Eye (tissue), 1 donor: Measurements from ENCODE around the gene TEDC1.
A peak's percentile ranks its signal among the peaks of the same experiment; 100 is the strongest.

Experiments
- DNase-seq: peaks from one replicate; pipeline ENCODE4 v3.0.0-alpha.2; 2015

The TEDC1 gene

DNA sequence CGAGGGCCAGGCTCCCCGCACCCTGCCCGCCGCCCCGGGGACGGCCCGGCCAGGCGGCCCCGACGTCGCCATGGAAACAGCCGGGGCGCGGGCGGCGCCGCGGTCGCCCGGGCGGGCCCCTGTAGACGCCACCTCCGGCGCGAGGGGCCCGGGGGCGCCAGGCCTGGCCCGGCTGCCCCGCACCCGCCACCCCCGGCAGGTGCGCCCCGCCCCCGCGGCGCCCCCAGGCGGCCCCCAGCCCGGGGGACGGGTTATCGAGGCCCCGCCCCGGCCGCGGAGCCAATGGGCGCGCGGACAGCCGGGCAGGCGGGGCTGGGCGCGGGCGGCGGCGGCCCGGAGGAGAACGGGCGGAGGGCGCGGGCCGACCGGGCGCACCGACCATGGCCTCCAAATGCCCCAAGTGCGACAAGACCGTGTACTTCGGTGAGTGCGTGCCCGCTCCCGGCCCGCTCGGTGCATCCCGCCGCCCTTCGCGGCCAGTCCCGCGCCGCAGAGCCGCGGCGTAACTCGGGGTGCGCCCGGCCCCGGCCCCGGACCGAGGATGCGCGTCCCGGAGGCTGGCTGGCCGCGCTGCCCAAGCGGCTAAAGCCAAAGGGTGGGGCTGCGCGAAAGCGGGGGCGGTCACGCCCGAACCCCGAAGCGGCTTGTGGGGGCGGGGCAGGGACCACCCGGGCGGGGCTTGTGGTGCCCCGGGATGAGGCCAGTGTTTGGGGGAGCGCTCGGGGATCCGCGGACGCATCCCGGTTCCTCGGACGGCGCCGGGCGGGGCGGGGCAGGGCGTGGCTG is 16.4 kb upstream of the TEDC1 start, which contains the start of gene CRIP2:
TSS of gene CRIP2 (plus strand) at position 339 of the 786 bp plus-strand sequence. CDS start at position 381, 42 bp downstream.
- DNase-seq, result peak; percentile 78

DNA sequence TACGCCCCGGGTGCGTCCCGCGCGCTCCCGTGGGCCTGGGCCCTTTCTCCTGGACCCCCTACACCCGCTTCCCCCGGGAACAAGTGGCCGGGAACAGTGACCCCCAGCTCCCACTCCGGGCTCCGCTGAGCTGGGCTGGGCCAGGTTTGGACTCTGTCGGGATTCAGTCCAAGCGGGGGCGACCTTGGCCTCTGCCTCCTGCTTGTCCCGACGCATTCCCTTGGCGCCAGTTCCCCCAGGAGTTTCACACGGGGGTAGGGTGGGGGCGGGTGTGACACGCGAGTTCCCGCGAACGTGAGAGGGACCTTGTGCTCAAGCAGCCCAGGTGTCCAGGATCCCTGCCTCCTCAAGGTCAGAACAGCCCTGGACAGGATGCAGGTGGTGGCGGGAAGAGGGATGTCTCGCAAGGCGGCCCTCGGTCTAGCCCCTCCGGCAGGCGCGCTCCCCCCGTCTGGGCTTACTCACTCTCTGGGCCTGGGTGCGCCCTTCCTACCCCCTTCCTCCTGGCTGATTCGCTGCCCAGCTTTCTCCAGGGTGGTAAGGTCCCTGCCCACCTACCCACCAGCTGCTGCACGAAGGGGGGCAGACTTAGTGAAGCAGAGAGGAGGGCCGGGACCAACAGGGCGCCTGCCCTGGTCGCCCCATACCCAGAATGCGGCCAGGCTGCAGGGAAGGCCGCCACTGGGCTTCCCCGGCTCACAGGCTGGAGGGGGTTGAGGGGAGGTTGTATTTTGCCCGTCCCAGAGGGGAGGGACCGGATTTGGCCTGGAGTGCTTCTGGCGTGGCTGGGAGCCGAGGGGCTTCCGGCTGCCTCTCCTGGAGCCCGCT is 15.6 kb upstream of the TEDC1 start:
- peak; percentile 53 for DNase-seq

DNA sequence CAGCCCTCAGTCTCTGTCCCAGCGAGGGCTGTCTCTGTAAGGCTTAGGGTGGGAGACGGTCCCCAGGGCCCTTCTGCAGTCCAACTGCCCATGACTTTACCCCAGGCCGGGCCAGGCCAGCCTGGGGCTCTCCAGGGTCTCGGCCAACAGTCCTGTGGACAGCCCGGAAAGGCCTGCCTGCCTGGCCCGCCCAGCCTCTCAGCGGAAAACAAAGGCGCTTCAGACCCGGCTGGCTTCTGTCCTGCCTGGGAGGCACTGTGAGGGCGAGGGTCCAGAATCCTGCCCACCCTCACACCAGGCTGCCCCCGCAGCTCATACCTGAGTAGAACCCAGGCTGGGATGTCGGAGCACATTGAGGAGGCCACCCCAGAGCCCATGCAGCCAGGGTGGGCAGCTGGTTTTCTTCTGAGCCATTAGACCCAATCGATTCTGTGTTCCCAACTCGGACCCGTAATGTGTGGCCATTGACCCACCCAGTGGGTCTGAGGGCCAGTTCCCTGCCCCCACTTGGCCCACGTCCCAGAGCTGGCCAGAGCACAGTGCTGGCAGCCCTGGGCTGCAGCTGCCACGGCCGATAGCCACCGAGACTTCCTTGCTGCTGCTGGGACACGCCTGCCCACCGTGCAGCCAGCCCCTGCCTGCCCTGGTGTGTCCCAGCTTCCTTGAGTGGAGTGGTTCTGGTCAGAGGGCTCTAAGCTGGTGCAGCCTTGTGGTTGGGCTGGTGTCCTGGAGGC is 14.8 kb upstream of the TEDC1 start:
- peak; percentile 54 for DNase-seq

DNA sequence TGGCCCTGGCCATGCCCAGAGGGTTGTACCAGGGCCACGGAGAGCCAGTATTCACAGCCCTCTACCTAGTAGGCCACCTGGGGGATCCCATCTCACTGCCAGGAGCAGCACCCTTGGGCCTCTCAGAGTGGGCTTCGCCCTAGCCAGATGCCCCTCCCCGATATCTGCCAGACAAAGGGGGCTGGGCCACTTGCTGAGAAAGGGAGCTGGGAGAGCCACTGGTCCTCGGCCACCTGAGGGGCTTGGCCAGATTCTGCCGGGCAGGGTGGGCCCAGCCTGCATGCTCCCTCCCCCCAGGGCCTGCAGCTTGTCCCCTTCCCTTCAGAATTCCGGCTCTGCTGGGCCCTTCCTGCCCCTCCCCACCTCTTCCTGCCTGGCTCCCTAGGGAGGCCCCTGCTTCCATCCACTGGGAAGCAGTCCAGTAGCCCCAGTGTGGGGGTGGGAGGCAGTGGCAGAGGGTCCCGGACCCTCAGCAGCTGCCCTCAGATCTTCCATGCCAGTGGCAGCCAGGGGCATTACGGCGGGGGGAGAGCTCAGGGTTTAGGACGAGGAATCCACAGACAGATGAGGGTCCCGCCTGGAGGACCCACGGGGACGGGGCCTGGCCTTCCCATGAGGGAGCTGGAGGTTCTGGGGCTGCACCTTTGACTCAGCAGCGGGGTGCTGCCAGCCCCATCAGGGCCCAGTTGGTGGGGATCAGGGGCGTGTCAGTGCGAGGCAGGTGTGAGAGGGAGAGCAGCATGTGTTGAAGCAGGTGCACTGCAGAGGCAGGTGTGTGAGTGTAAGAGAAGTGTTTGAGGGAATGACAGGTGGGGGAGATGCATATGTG is 14.0 kb upstream of the TEDC1 start:
- no peak for DNase-seq

DNA sequence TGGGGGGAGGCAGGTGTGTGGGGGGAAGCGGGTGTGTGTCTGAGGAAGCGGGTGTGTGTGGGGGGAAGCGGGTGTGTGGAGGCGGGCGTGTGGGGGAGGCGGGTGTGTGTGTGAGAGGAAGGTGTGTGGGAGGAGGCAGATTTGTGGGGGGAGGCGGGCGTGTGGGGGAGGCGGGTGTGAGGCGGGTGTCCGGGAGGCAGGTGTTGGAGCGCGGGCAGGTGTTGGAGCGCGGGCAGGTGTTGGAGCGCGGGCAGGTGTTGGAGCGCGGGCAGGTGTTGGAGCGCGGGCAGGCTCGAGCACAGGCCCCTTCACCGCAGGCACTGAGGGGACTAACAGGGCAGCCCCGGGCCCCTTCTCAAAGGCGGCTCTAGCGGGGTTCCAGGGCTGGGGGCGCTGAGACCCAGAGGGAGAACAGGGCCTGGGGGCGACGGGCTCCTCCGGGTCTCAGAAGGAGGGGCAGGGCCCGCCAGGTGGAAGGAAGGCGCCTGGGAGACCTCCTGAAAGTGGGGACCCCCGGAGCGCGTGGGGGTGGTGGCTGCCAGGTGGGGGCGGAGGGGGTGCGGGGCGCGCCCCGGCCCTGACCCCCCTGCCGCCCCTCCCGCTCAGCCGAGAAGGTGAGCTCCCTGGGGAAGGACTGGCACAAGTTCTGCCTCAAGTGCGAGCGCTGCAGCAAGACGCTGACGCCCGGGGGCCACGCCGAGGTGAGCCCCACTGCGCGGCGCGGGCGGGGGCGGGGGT is 13.2 kb upstream of the TEDC1 start:
- DNase-seq, result peak; percentile 39

DNA sequence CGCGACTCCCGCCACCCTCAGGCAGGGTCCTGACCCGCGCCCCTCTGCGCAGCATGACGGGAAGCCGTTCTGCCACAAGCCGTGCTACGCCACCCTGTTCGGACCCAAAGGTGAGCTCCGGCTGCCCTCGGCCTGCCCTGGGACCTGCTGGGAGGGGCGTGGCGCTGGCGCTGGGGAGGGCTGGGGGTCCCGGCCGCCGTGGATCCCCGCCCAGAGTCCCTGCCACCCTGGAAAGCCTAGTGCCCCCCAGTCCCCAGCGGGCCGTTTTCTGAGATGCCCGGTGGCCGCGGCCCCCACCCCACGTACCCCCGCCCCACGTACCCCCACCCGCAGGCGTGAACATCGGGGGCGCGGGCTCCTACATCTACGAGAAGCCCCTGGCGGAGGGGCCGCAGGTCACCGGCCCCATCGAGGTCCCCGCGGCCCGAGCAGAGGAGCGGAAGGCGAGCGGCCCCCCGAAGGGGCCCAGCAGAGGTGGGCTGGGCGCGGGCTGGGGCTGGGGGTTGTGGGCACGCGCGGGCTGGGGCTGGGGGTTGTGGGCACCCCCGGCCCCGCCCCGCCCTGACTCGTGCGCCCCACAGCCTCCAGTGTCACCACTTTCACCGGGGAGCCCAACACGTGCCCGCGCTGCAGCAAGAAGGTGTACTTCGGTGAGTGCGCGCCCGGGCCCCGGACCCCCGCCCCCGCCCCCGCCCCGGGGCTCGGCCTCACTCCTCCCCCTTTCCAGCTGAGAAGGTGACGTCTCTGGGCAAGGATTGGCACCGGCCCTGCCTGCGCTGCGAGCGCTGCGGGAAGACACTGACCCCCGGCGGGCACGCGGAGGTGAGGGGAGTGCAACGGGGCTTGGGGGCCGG is 12.4 kb upstream of the TEDC1 start:
- DNase-seq, result peak; percentile 35

DNA sequence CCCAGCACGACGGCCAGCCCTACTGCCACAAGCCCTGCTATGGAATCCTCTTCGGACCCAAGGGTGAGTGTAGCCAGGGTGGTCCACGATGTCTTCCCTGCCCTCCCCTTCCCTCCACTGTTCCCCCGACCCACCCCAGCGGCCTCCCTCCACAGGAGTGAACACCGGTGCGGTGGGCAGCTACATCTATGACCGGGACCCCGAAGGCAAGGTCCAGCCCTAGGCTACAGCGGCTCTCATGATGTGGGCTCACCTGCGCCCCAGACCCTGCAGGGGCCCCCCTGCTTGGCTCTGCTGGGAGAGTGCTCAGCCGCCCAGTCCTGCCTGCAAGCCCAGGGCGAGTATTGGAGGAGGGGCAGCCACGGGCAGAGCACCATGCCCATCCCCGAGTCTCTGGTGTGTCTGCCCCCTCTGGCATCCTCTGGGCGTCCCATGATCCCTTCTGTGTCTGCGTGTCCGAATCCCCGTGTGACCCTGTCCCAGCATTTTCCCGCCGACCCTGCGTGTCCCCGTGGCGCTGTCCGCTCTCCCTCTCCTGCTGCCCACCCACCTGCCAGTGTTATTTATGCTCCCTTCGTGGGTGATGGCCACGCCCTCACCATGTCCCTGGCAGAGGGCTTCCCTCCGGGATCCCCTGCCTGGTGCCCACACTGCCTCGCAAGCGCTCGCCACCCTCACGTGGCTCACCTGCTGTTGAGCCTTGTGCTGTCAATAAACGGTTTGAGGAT is 11.5 kb upstream of the TEDC1 start:
- peak; percentile 30 for DNase-seq

DNA sequence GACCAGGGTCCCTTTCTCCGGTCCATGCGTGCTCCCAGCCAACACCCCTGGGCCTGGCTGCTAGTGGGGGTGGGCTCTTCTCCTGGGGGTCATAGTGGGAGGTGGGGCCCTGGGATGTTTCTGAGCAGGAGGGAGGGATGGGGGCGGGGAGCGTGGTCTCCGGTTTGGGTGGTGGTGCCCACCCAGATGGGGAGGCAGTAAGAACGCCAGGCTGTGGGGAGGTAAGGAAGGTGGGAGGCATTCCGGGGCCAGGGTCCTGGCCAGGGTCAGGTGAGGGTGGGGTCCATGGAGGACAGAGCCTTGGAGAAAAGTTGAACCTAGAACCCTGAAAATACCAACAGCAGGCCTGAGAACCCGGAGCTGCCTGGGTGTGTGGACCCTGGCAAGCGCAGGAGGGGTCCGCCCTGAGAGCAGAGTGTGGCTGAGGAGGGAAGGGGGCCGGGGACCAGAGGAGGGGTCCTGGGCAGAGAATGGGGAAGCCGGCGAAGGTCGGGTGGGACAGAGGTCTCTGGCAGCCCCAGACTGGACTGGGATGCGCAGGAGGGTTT is 10.8 kb upstream of the TEDC1 start:
- no peak for DNase-seq

DNA sequence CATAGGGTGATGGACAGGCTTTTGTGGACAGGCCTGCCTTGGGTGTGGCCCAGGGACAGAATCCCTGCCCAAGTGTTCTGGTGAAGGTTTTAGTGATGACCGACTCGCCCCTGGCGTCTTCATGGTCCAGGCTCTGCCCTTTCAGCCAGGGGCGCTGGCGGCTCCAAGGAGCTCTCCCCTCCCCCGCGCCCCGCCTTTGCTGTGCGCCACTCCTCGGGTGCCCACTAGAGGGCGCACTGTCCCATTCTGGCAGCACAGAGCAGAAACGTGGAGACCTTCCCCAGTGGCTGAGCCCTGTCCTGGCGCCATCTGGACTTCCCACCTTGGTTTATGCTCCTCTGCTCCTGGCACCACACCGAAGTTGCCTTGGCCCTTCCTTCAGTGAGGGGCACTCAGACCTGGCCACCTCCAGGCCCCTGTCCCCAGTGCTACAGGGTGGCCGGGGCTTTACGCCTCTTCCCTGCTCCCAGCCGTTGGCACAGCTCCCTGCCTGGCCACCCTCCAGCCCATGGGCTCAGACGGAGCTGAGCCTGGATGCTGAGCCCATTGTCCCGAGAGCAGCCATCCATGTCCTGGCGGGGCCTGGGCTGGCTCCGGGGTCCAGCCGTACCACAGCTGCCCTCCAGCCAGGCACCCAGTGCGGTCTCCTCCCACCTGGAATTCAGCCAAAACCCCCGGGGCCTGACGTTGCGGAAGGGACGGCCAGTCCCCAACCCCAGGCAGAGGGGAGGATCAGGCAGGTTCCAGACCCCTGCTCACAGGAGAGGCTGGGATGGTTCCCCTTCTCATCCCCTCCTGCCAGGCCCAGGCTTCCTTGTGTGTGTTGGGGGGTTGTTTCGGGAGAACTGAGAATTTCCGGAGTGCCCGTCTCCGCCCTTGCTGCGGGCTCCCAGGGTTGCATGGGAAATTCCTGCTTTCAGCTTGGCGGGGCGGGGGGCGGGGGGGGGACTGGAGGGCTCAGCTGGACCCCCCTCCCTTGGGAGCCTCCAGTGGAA is 9.9 kb upstream of the TEDC1 start:
- DNase-seq, result peak; percentile 98

DNA sequence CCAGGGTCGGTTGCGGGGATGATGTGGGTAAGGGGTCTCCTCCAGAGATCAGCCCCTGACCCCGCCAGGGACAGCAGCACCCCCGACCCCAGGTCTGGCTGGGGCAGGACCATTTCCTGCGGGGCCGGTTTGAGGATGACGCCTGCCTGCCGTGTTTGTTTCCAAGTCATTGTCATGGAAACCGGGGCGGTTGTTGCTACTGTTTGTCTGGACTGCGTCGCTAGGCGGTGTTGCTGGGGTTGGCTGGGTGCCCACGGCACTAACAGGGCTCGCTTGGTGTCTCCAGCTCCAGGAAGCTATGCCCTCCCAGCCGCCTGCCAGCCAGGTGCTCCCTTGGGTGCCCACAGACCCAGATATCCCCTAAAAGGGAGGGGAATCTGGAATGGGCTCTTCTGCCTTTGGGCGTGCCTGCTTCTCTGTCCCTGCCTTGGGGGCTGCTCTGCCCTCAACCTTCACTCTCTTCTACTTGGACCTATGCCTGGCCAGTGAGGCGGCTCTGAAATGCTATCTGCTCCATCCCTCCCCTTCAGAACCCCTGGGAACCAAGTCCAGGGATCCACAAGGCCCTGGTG is 9.1 kb upstream of the TEDC1 start:
- DNase-seq, result peak; percentile 96

DNA sequence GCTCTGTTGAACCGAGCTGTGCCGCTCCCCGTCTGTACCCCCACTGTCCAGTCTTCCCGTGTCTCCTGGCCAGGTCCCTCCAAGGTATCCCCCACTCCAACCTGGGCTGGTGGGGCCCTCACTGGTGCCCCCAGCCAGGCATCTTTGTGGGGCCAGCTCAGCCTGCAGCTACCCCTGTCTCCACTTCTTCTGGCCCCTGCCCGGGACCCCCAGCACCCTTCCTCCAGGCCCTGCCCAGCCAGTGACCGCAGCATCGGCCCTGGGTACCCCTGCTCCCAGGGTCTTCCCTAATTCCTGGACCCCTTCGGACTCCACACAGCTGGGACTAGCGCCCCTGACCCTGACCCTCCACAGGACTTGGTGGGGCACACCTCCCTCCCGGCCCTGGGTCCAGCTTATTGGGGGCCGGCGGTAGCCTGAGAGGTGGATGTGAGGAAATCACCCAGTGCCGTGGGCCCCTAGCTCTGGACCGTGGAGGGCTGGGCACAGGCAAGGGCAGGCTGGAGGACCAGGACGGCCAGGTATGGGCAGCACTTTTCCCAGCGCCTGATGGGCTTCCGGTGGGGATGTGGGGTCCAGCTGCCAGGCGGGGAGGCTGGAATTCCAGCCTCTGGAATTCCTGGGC is 8.4 kb upstream of the TEDC1 start:
- peak; percentile 12 for DNase-seq

DNA sequence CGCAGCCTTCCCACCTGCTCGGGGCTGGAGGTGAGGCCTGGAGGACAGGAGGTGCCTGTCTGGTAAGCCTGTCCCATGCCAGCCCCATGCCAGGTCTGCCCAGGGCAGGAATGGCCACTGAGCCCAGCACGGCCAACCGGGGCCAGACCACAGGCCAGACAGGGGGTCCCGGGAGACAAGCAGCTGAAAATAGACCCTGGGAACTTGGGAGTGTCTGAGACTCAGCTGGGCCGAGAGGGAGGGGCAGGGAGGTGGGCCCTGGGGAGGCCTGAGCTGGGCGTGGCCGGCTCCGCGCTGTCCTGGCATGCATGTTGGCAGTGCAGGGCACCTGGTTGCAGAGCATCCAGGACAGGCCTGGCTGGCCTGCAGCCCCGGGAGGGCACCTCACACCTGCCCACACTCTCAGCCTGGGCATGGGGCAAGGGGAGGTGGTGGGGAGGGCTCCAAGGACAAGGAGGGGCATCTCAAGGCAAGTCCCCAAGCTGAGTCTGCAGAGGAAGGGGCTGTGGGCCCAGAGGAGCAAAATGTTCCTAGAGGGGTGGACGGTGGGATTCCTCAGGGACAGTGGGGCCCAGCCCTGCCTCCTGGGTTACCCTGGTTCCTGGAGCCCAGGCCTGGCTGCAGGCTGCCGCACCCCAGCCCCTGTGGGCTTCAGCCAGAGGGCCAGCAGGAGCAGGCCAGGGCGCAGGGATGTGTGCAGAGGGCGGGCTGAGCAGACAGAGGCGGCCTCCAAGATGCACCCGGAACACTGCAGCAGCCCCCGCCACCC is 7.6 kb upstream of the TEDC1 start:
- peak; percentile 11 for DNase-seq

DNA sequence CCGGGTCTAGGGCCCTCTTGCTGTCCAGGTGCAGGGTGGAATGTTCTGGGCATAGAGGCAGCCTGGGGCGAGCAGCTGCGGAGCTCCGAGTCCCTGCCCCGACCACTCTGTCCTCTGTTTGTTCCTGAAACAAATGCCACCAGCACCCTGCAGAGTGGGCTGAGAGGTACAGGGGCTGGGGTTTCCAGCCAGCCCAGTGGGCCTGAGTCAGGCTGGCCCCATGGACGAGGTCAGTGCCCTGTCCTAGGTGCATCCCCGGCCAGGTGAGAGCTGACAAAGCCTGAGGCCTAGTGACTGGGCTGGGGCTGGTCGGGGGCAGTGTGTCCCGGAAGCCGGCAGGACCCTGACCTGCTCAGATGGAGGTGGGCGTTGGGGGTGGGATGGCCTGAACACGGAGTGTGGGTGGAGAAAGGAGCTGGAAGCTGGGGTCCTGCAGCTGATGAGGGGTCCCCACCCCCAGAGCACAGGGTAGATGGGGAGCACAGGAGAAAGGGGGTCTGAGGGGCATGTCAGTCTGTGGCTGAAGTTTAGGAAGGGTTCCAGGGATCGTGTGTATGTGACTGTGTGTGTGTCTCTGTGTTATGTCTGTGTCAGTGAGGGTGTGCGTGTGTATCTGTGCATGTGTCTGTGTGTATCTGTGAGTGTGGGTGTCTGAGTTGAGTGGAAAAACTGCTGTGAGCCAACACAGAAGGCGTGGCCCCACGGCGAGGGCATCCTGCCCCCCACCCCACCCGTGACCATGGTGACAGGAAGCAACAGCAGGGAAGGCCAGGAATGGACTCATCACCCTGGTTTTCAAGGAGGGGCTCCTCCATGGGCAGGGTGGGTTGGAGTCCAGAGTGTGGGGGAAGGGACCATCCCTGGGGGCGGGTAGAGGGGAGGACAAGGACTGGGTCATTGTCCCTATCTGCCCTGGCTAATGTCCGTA is 6.7 kb upstream of the TEDC1 start:
- peak; percentile 34 for DNase-seq

DNA sequence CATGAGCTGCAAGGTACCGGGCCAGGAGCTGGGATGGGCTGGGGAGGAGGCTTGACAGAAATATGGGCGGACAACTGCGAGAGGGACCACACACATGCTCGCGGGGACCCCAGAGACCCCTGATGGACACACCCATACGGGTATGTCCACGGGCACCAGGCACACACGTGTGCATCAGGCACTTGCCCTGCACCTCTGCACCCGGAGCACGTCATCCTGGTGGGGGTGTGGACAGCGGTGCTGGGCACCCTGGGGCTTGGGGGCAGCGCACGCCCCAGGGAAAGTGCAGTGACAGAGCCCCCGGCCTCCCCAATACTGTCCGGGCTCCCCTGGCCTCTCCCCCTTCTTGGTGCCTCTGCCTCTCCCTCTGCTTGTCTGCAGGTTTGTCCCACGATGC is 6.1 kb upstream of the TEDC1 start:
- no peak for DNase-seq

DNA sequence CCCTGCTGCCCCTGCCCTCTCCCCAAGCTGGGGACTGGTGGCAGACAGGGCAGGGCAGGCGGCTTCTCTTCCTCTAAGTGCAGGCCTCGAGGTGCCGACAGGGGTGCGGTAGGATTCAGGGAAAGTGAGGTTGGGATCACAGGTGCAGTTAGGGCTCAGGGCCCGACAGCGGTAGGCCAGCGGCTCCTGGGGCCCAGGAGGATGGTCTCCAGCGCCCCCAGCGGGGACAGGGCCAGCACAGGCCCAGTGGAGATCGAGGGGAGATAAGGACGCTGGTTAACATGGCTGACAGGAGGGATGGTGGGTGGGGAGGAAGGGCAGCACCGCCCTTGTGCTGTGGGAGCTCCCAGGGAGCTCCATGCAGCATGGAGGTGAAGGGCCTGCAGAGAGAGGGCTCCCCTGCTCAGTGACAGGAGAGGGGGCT is 5.3 kb upstream of the TEDC1 start:
- DNase-seq, result peak; percentile 81
